Spleen (tissue), 7 donors: ENCODE measurements around the gene DHX35.

ENCODE experiments used
- CTCF ChIP-seq, 11 experiments: fragments of 200-600 bp in 7 of 11; fragments of 450-650 bp in 4 of 11; sonication (generic) in 4 of 11; IDR thresholded peaks in 8 of 11; conservative IDR thresholded peaks in 3 of 11; 1 replicate in 7 of 11; 2 replicates in 4 of 11; pipeline versions ENCODE4 v1.4.0 to v1.8.0; 2016 to 2021; ENCODE audit warnings: antibody characterized with exemption in 11 of 11, inconsistent platforms in 4 of 11, mild to moderate bottlenecking in 1 of 11
- POLR2A ChIP-seq, 3 donors: fragments of 450-650 bp; IDR thresholded peaks; one replicate each; pipeline ENCODE4 v1.5.1; 2017; ENCODE audit warnings: antibody characterized with exemption in 3 of 3, mild to moderate bottlenecking in 1 of 3
- donor health status: DM: no; HTN: no; CAD: no; lungs with moderate emphysema.
- donor health status: DM: no; HTN: no; CAD: no.
- donor health status: DM: no; HTN: no; CAD: no.

GRCh38 chr20:39044501-39044900 is 82.4 kb downstream of the DHX35 start:
- TF ChIP-seq POLR2A (IDR thresholded peaks at IDR 0.05): no peak
- TF ChIP-seq CTCF (IDR thresholded peaks at IDR 0.05 in 8 of 11, conservative IDR thresholded peaks at IDR 0.05 in 3 of 11): no peak
